DOHH2 (cell line): Measurements from ENCODE around the gene PRKAR2B.

ENCODE experiments used
- EZH2phosphoT487 ChIP-seq: fragments of 200-600 bp; sonication (generic); IDR thresholded peaks from 2 replicates; pipeline ENCODE4 v1.6.1; 2017; ENCODE audit warnings: borderline replicate concordance, mild to moderate bottlenecking, antibody characterized with exemption, low read length, moderate library complexity, mixed read lengths
- TF ChIP-seq, protein P1 (sequence below): fragments of 200-600 bp; sonication (generic); IDR thresholded peaks from one replicate; pipeline ENCODE4 v1.5.1; 2014; ENCODE audit warnings: antibody characterized with exemption, mild to moderate bottlenecking, low read depth, low read length; ENCODE audit not compliant: poor library complexity, severe bottlenecking

DNA sequence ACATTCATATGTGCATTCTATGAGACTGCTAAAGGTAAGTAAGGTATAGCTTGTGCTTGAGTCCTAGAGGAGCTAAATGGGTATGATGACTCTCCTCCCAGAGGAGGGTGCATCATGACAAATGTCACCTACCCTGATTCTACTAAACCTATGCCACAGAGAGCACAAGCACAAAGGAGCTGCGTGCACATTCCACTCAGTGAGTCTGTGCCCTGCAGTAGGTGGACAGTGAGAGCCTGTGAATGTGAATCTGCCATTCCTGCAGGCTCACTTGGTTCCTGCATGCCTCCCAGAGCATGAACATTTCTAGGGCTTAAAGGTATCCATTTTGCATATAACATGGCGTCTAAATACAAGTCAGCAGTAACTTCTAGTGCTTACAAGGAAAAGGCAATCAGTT, 46.8 kb downstream of the PRKAR2B start:
- TF ChIP-seq, protein P1, sequence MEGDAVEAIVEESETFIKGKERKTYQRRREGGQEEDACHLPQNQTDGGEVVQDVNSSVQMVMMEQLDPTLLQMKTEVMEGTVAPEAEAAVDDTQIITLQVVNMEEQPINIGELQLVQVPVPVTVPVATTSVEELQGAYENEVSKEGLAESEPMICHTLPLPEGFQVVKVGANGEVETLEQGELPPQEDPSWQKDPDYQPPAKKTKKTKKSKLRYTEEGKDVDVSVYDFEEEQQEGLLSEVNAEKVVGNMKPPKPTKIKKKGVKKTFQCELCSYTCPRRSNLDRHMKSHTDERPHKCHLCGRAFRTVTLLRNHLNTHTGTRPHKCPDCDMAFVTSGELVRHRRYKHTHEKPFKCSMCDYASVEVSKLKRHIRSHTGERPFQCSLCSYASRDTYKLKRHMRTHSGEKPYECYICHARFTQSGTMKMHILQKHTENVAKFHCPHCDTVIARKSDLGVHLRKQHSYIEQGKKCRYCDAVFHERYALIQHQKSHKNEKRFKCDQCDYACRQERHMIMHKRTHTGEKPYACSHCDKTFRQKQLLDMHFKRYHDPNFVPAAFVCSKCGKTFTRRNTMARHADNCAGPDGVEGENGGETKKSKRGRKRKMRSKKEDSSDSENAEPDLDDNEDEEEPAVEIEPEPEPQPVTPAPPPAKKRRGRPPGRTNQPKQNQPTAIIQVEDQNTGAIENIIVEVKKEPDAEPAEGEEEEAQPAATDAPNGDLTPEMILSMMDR = peak; percentile 19
- TF ChIP-seq EZH2phosphoT487 = no peak
